ENCODE results near the gene RPP21. TPM values are rescaled to one million over a fixed set of nuclear protein-coding genes. Genes with fewer than 3 reads are reported as not detected.

Gene RPP21
- total RNA-seq, 1 donor from 2014 or later = 38.4 TPM

DNA sequence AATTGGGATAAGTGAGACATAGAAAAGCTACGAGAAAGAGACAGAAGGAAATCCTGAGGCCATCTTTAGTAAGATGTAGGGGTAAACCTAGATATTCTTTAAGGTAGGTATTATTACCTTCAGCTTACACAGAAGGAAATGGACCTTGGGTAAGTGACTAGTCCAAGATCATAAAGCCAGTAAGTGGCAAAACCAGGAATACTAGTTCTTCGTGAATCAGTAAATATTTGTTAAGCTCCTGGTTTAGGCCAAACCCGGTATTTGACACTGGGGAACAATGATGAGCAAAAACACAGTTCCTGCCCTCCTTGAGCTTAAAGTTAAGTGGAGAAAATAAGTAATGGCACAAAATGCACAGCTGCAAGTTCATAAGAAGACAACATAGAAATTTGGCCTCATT lies 13.0 kb upstream of the RPP21 start:
- Mint-ChIP-seq H3K27ac (ENCODE audit: unreplicated experiment) (no peak overlapping the region), H3K36me3 (ENCODE audit: low read depth) (peaks cover 34% of the 10 kb centered on the region), H3K4me1 (ENCODE audit: low read depth) (peaks cover 15% of the 10 kb centered on the region), H3K4me3 (ENCODE audit: unreplicated experiment) (no peak overlapping the region), H3K27me3 (ENCODE audit: low read depth) (no peaks in the 10 kb centered on the region), H3K9me3 (ENCODE audit: low read depth) (no peaks in the 10 kb centered on the region)
- TF ChIP-seq, protein P1, sequence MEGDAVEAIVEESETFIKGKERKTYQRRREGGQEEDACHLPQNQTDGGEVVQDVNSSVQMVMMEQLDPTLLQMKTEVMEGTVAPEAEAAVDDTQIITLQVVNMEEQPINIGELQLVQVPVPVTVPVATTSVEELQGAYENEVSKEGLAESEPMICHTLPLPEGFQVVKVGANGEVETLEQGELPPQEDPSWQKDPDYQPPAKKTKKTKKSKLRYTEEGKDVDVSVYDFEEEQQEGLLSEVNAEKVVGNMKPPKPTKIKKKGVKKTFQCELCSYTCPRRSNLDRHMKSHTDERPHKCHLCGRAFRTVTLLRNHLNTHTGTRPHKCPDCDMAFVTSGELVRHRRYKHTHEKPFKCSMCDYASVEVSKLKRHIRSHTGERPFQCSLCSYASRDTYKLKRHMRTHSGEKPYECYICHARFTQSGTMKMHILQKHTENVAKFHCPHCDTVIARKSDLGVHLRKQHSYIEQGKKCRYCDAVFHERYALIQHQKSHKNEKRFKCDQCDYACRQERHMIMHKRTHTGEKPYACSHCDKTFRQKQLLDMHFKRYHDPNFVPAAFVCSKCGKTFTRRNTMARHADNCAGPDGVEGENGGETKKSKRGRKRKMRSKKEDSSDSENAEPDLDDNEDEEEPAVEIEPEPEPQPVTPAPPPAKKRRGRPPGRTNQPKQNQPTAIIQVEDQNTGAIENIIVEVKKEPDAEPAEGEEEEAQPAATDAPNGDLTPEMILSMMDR (IDR thresholded peaks at IDR 0.05) = no peak
- no peak for DNase-seq (ENCODE audit: low spot score)

DNA sequence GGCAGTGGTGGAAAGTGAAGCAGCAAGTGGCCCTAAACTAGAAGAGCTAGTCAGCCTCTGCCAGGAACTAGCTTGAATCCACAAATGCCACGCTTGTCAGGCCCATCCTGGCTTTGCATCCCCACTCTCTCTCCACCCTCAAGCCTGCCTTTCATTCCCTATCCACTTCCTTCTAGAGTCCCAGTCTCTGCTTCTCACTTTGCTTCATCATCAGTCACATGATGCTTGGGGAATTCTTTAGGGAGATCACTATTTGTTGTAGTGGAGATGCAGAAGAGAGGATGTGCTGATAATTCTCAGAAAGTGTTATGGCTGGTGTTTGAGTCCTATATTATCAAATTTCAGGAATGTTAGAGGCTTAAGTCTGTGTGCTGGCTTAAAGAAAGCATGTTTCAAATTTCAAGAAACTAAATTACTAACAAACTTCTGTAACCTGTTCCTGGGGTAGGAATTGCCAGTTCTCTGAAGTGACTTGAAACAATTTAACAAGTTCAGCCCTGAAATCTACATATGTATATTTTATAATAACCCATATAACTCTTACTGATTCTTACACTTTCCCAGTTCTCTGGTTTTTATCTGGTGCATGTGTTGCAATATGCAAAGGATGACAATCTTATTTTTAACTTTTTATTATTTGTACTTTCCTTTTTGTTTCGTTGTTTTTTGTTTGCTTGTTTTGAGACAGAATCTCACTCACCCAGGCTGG lies 10.7 kb upstream of the RPP21 start:
- Mint-ChIP-seq H3K4me1 (ENCODE audit: low read depth) (no peaks in the 10 kb centered on the region), H3K27me3 (ENCODE audit: low read depth) (no peaks in the 10 kb centered on the region), H3K9me3 (ENCODE audit: low read depth) (no peaks in the 10 kb centered on the region), H3K27ac (ENCODE audit: unreplicated experiment) (no peak overlapping the region), H3K36me3 (ENCODE audit: low read depth) (peaks cover 35% of the 10 kb centered on the region), H3K4me3 (ENCODE audit: unreplicated experiment) (no peak overlapping the region)
- no peak for DNase-seq (ENCODE audit: low spot score)
- TF ChIP-seq, protein P1 (IDR thresholded peaks at IDR 0.05) = no peak

DNA sequence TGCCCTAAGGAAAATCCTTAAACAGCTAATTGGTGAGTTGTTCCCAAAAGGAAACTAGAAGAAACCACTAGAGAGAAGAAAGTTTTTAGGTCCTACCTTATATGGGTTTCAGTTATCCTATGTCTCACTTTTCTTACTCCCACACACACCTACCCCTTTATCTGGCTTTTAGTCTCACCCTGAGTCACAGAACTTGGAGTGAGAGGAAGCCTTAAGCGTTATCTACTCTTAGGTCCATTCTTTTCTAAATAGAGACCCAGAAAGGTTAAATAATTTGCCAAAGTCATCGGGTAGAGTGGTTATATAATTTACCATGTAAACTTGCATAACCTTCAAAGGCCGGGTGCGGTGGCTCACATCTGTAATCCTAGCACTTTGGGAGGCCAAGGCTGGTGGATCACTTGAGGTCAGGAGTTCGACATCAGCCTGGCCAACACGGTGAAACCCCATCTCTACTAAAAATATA lies 4.3 kb upstream of the RPP21 start:
- DNase-seq (ENCODE audit: low spot score) = no peak
- H3K4me3 Mint-ChIP-seq (ENCODE audit: unreplicated experiment) = no peak overlapping the region
- H3K27me3 Mint-ChIP-seq (ENCODE audit: low read depth) = no peaks in the 10 kb centered on the region
- TF ChIP-seq, protein P1 (IDR thresholded peaks at IDR 0.05) = no peak
- no peaks in the 10 kb centered on the region for H3K9me3 Mint-ChIP-seq (ENCODE audit: low read depth)
- H3K36me3 Mint-ChIP-seq (ENCODE audit: low read depth) = peaks cover 29% of the 10 kb centered on the region
- H3K27ac Mint-ChIP-seq (ENCODE audit: unreplicated experiment) = no peak overlapping the region
- peaks cover 6% of the 10 kb centered on the region for H3K4me1 Mint-ChIP-seq (ENCODE audit: low read depth)

DNA sequence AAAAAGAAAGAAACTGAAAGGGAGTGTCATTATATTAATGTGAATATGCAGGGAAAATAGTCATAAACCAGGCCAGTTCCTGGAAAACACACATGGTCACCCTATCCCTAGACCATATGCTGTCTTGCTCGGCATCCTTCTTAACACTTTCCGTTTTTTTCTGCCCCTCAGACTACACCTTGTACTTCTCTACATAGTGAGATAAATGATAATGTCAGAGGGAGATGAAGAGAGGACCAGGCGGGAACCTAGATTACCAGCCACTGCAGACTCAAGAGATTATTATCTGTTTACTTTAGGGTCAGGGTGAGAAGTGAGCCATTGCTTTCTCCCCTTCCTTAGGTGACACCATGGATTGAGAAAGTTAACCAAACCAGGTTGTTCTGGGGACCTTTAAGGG lies 3.7 kb upstream of the RPP21 start:
- Mint-ChIP-seq H3K36me3 (ENCODE audit: low read depth) (peaks cover 26% of the 10 kb centered on the region), H3K27me3 (ENCODE audit: low read depth) (no peaks in the 10 kb centered on the region), H3K4me3 (ENCODE audit: unreplicated experiment) (no peak overlapping the region), H3K4me1 (ENCODE audit: low read depth) (peaks cover 11% of the 10 kb centered on the region), H3K9me3 (ENCODE audit: low read depth) (no peaks in the 10 kb centered on the region), H3K27ac (ENCODE audit: unreplicated experiment) (no peak overlapping the region)
- TF ChIP-seq, protein P1 (IDR thresholded peaks at IDR 0.05) = no peak
- no peak for DNase-seq (ENCODE audit: low spot score)

DNA sequence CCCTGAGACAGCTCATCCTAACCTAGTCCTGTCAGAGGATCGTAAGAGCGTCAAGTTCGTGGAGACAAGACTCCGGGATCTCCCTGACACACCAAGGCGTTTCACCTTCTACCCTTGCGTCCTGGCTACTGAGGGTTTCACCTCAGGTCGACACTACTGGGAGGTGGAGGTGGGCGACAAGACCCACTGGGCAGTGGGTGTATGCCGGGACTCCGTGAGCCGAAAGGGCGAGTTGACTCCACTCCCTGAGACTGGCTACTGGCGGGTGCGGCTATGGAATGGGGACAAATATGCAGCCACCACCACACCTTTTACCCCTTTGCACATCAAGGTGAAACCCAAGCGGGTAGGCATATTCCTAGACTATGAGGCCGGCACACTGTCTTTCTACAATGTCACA lies 3.2 kb upstream of the RPP21 start:
- TF ChIP-seq, protein P1 (IDR thresholded peaks at IDR 0.05) = no peak
- Mint-ChIP-seq H3K4me1 (ENCODE audit: low read depth) (peaks cover 11% of the 10 kb centered on the region), H3K27ac (ENCODE audit: unreplicated experiment) (no peak overlapping the region), H3K27me3 (ENCODE audit: low read depth) (no peaks in the 10 kb centered on the region), H3K4me3 (ENCODE audit: unreplicated experiment) (no peak overlapping the region), H3K36me3 (ENCODE audit: low read depth) (peaks cover 23% of the 10 kb centered on the region), H3K9me3 (ENCODE audit: low read depth) (no peaks in the 10 kb centered on the region)
- no peak for DNase-seq (ENCODE audit: low spot score)

Data from chondrocyte (in vitro differentiated cells).